ENCODE data around the gene FKBP5. TPM values are rescaled to one million over a fixed set of nuclear protein-coding genes. Genes with fewer than 3 reads are reported as not detected.

The FKBP5 gene
- total RNA-seq, 1 experiment from 2014 or later = 33.9 TPM

GRCh38 chr6:35677456-35677855 is 11.3 kb downstream of the FKBP5 start:
- no peak overlapping the region for H3K14ac ChIP-seq (ENCODE audit: insufficient read depth, low read length)
- no peak overlapping the region for H3K23ac ChIP-seq (ENCODE audit: insufficient read length, low read depth, low read length)
- H3K27ac ChIP-seq (ENCODE audit: insufficient read length, low read depth, low read length) = no peak overlapping the region
- no peak overlapping the region for H3K56ac ChIP-seq (ENCODE audit: insufficient read length, low read depth, low read length)
- no peak overlapping the region for H2BK20ac ChIP-seq (ENCODE audit: low read depth, low read length, poor library complexity, severe bottlenecking)
- peaks cover 4% of the 10 kb centered on the region for H3K79me1 ChIP-seq (ENCODE audit: insufficient read depth, low read depth, low read length, poor library complexity, severe bottlenecking)
- H2BK12ac ChIP-seq (ENCODE audit: insufficient read length, low read depth, low read length) = no peak overlapping the region
- no peak overlapping the region for H2AK5ac ChIP-seq (ENCODE audit: insufficient read length, low read length)
- Mint-ChIP-seq H3K36me3 (ENCODE audit: insufficient read depth in 1 of 3, low read depth in 3 of 3) (peaks cover 0 to 8% (median 6%) of the 10 kb centered on the region in 3 experiments; a peak in 3 of 7 replicates), H3K27ac (no peak overlapping the region), H3K9me3 (no peaks in the 10 kb centered on the region), H3K4me1 (peaks cover 23 to 24% of the 10 kb centered on the region in 2 experiments), H3K27me3 (ENCODE audit: low read depth) (no peaks in the 10 kb centered on the region), H3K4me3 (no peak overlapping the region)
- H3K4ac ChIP-seq (ENCODE audit: low read depth, low read length) = no peak overlapping the region
- H3K18ac ChIP-seq (ENCODE audit: insufficient read length, low read depth, low read length) = no peak overlapping the region
- TF ChIP-seq, protein P1, sequence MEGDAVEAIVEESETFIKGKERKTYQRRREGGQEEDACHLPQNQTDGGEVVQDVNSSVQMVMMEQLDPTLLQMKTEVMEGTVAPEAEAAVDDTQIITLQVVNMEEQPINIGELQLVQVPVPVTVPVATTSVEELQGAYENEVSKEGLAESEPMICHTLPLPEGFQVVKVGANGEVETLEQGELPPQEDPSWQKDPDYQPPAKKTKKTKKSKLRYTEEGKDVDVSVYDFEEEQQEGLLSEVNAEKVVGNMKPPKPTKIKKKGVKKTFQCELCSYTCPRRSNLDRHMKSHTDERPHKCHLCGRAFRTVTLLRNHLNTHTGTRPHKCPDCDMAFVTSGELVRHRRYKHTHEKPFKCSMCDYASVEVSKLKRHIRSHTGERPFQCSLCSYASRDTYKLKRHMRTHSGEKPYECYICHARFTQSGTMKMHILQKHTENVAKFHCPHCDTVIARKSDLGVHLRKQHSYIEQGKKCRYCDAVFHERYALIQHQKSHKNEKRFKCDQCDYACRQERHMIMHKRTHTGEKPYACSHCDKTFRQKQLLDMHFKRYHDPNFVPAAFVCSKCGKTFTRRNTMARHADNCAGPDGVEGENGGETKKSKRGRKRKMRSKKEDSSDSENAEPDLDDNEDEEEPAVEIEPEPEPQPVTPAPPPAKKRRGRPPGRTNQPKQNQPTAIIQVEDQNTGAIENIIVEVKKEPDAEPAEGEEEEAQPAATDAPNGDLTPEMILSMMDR (conservative IDR thresholded peaks at IDR 0.05) = no peak
- DNase-seq = no peak
- no peak overlapping the region for H4K5ac ChIP-seq (ENCODE audit: insufficient read length, low read depth, low read length)
- no peak overlapping the region for H3T11ph ChIP-seq (ENCODE audit: low read length)
- no peak overlapping the region for H2BK15ac ChIP-seq (ENCODE audit: low read depth, low read length)
- no peaks in the 10 kb centered on the region for H4K20me1 ChIP-seq (ENCODE audit: control insufficient read depth, insufficient read depth, insufficient read length)
- no peak overlapping the region for H3K4me2 ChIP-seq (ENCODE audit: insufficient read depth, insufficient read length, low read length)
- no peaks in the 10 kb centered on the region for H3K23me2 ChIP-seq (ENCODE audit: insufficient read length, low read depth, low read length, poor library complexity, severe bottlenecking)
- no peak overlapping the region for H2BK120ac ChIP-seq (ENCODE audit: low read depth, low read length, poor library complexity, severe bottlenecking)
- H4K91ac ChIP-seq (ENCODE audit: insufficient read length, low read depth, low read length) = no peak overlapping the region
- H2BK5ac ChIP-seq (ENCODE audit: insufficient read length, low read length) = no peak overlapping the region
- no peaks in the 10 kb centered on the region for H3K9me3 ChIP-seq (ENCODE audit: control insufficient read depth, low read depth, low read length)
- H3K4me1 ChIP-seq (ENCODE audit: insufficient read depth, low read length) = no peaks in the 10 kb centered on the region; the same call in 1 of the 2 replicates
- no peak overlapping the region for H4K8ac ChIP-seq (replicated peaks; ENCODE audit: insufficient read length, low read depth, low read length)
- H3K27me3 ChIP-seq (ENCODE audit: insufficient read depth, low read length) = no peaks in the 10 kb centered on the region
- no CpG with 5 or more reads among the region's 2 CpGs for WGBS (ENCODE audit: extremely low coverage, insufficient read length, low lambda C conversion rate)
- peaks cover 5% of the 10 kb centered on the region; the same call in 1 of the 2 replicates for H3K79me2 ChIP-seq (ENCODE audit: insufficient read depth, low read length)
- H3K9ac ChIP-seq (ENCODE audit: extremely low read depth, insufficient read length, low read length) = no peak overlapping the region
- no peak overlapping the region for H2AFZ ChIP-seq (ENCODE audit: low read length)
